Measurements from ENCODE around the gene RBSN. TPM values are rescaled to one million over a fixed set of nuclear protein-coding genes. Genes with fewer than 3 reads are reported as not detected.

Gene RBSN
- total and polyA plus RNA-seq, 2 donors (not counting 1 experiment from before 2014, with no cell fraction given): 10.0 to 26.8 TPM

DNA sequence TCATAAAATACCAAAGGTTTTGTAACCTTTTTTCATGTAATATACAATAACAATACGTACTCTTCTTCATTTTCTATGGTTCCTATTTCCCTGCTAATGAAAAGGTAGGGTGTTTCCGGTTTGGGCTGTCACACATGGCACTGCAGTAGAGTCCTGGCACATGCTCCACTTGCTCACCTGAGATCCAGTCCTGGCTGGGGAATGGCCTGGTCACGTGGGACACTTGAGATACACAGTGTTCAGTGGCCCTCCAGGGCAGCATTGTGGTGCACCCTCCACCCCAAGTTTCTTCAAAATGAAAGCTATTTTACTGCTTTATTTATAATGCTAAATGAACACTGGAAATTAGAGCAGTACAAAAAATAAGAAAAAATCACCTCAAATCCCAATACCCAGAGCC lies 57.0 kb downstream of the RBSN start:
- Histone ChIP-seq H3K9ac (ENCODE audit: insufficient read depth, low read length) (no peak overlapping the region), H3K36me3 (ENCODE audit: control insufficient read depth, insufficient read depth, low read length) (peaks cover 14% of the 10 kb centered on the region), H3K4me1 (ENCODE audit: control insufficient read depth, extremely low read depth, insufficient read depth, low read length) (peaks cover 2% of the 10 kb centered on the region), H4K20me1 (ENCODE audit: control insufficient read depth, extremely low read depth, insufficient read depth, low read length) (no peaks in the 10 kb centered on the region), H3K9me3 (ENCODE audit: control insufficient read depth, insufficient read depth, low read depth, low read length) (no peaks in the 10 kb centered on the region), H3K27ac (ENCODE audit: insufficient read depth, low read length) (no peak overlapping the region), H3K79me2 (ENCODE audit: control insufficient read depth, insufficient read depth, low read length) (no peaks in the 10 kb centered on the region), H3K4me2 (ENCODE audit: extremely low read depth, insufficient read depth, low read length) (no peak overlapping the region), H2AFZ (ENCODE audit: low read length) (no peak overlapping the region), H3K27me3 (ENCODE audit: control insufficient read depth, insufficient read depth, low read length) (no peaks in the 10 kb centered on the region), H3K4me3 (replicated peaks in 1 of 4; ENCODE audit: control extremely low read depth in 1 of 4, insufficient read depth in 1 of 4, low read depth in 3 of 4, low read length in 4 of 4) (no peak overlapping the region)
- DNase-seq (ENCODE audit: low read depth in 2 of 2): no peak
- TF ChIP-seq, protein P1, sequence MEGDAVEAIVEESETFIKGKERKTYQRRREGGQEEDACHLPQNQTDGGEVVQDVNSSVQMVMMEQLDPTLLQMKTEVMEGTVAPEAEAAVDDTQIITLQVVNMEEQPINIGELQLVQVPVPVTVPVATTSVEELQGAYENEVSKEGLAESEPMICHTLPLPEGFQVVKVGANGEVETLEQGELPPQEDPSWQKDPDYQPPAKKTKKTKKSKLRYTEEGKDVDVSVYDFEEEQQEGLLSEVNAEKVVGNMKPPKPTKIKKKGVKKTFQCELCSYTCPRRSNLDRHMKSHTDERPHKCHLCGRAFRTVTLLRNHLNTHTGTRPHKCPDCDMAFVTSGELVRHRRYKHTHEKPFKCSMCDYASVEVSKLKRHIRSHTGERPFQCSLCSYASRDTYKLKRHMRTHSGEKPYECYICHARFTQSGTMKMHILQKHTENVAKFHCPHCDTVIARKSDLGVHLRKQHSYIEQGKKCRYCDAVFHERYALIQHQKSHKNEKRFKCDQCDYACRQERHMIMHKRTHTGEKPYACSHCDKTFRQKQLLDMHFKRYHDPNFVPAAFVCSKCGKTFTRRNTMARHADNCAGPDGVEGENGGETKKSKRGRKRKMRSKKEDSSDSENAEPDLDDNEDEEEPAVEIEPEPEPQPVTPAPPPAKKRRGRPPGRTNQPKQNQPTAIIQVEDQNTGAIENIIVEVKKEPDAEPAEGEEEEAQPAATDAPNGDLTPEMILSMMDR (conservative IDR thresholded peaks at IDR 0.05 in 1 of 2, IDR thresholded peaks at IDR 0.05 in 1 of 2; ENCODE audit: low read depth in 1 of 2, low read length in 2 of 2): no peak
- no peak for TF ChIP-seq EZH2 (IDR thresholded peaks at IDR 0.05; ENCODE audit: low read length, missing control alignments)

DNA sequence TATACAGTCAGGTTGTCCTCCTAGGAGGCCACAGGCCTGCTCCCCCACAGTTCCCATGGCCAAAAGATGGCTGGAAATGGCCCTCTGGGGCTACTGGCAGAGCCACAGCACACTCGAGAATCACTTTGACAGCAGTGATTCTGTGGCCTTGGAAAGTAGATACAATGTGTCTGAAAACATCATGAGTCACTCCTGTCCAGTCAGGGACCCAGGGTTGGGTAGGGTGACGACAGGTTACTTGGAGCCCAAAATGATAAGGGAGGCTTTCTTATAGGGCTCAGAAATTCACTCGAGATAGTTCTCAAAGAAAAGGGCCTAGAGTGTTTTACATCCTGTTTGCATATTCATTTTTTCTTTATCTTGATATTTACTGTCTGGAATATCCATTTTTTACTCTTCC lies 58.1 kb downstream of the RBSN start:
- Histone ChIP-seq H3K36me3 (ENCODE audit: control insufficient read depth, insufficient read depth, low read length) (peaks cover 12% of the 10 kb centered on the region), H3K79me2 (ENCODE audit: control insufficient read depth, insufficient read depth, low read length) (no peaks in the 10 kb centered on the region), H4K20me1 (ENCODE audit: control insufficient read depth, extremely low read depth, insufficient read depth, low read length) (no peaks in the 10 kb centered on the region), H3K27me3 (ENCODE audit: control insufficient read depth, insufficient read depth, low read length) (no peaks in the 10 kb centered on the region), H3K27ac (ENCODE audit: insufficient read depth, low read length) (no peak overlapping the region), H3K4me1 (ENCODE audit: control insufficient read depth, extremely low read depth, insufficient read depth, low read length) (peaks cover 2% of the 10 kb centered on the region), H3K9ac (ENCODE audit: insufficient read depth, low read length) (peak overlapping the region; percentile 5), H2AFZ (ENCODE audit: low read length) (no peak overlapping the region), H3K4me2 (ENCODE audit: extremely low read depth, insufficient read depth, low read length) (no peak overlapping the region), H3K4me3 (replicated peaks in 1 of 4; ENCODE audit: control extremely low read depth in 1 of 4, insufficient read depth in 1 of 4, low read depth in 3 of 4, low read length in 4 of 4) (no peak overlapping the region), H3K9me3 (ENCODE audit: control insufficient read depth, insufficient read depth, low read depth, low read length) (no peaks in the 10 kb centered on the region)
- no peak for TF ChIP-seq EZH2 (IDR thresholded peaks at IDR 0.05; ENCODE audit: low read length, missing control alignments)
- TF ChIP-seq, protein P1 (conservative IDR thresholded peaks at IDR 0.05 in 1 of 2, IDR thresholded peaks at IDR 0.05 in 1 of 2; ENCODE audit: low read depth in 1 of 2, low read length in 2 of 2): no peak
- peak in 1 of 2 donors; percentile 3 for DNase-seq (ENCODE audit: low read depth in 2 of 2)

DNA sequence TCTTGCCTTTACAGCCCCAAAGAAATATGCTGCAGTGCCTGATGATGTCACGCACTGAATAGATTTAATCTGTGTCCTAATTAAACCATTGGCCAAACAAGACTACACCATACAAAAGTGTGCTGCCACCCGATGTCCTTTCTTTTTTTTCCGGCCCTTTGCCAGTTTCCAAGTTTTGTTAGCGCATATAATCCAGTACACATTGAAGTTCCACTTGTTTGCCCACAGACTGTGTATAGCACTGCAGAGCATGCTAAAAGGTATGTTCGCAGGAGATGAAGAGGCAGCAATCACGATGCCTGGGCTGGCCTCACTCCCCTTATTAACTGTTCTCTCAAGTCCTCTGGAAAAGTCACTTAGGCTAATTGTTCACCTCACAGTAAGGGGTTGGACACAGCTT lies 60.6 kb downstream of the RBSN start:
- H3K36me3 ChIP-seq (ENCODE audit: control insufficient read depth, insufficient read depth, low read length): peaks cover 11% of the 10 kb centered on the region
- H3K9ac ChIP-seq (ENCODE audit: insufficient read depth, low read length): no peak overlapping the region
- DNase-seq (ENCODE audit: low read depth in 2 of 2): no peak
- H3K4me1 ChIP-seq (ENCODE audit: control insufficient read depth, extremely low read depth, insufficient read depth, low read length): peaks cover 2% of the 10 kb centered on the region
- H4K20me1 ChIP-seq (ENCODE audit: control insufficient read depth, extremely low read depth, insufficient read depth, low read length): no peaks in the 10 kb centered on the region
- H2AFZ ChIP-seq (ENCODE audit: low read length): no peak overlapping the region
- no peak for TF ChIP-seq EZH2 (IDR thresholded peaks at IDR 0.05; ENCODE audit: low read length, missing control alignments)
- TF ChIP-seq, protein P1 (conservative IDR thresholded peaks at IDR 0.05 in 1 of 2, IDR thresholded peaks at IDR 0.05 in 1 of 2; ENCODE audit: low read depth in 1 of 2, low read length in 2 of 2): no peak
- no peak overlapping the region for H3K4me3 ChIP-seq (replicated peaks in 1 of 4; ENCODE audit: control extremely low read depth in 1 of 4, insufficient read depth in 1 of 4, low read depth in 3 of 4, low read length in 4 of 4)
- H3K27me3 ChIP-seq (ENCODE audit: control insufficient read depth, insufficient read depth, low read length): no peaks in the 10 kb centered on the region
- no peaks in the 10 kb centered on the region for H3K79me2 ChIP-seq (ENCODE audit: control insufficient read depth, insufficient read depth, low read length)
- H3K9me3 ChIP-seq (ENCODE audit: control insufficient read depth, insufficient read depth, low read depth, low read length): no peaks in the 10 kb centered on the region
- H3K4me2 ChIP-seq (ENCODE audit: extremely low read depth, insufficient read depth, low read length): no peak overlapping the region
- no peak overlapping the region for H3K27ac ChIP-seq (ENCODE audit: insufficient read depth, low read length)
